Esophagus muscularis mucosa (tissue), 4 donors: Measurements from ENCODE around the gene RGL3. TPM values are rescaled to one million over a fixed set of nuclear protein-coding genes. Genes with fewer than 3 reads are reported as not detected.

Source experiments
- DNase-seq: peaks from one replicate; pipeline ENCODE4 v3.0.0-alpha.2; 2017; ENCODE audit errors: extremely low spot score
- H3K27ac ChIP-seq, 4 donors: fragments of 200-600 bp; sonication (generic); replicated peaks in 1 of 4; 1 replicate in 3 of 4; 2 replicates in 1 of 4; pipeline ENCODE4 v1.5.1; 2016 to 2019; ENCODE audit warnings: mild to moderate bottlenecking in 1 of 4
- H3K27me3 ChIP-seq, 4 donors: fragments of 200-600 bp; sonication (generic); one replicate each; pipeline versions ENCODE4 v1.5.1 to v1.6.0; 2016 to 2019
- H3K36me3 ChIP-seq, 4 donors: fragments of 200-600 bp; sonication (generic); one replicate each; pipeline ENCODE4 v1.5.1; 2016 to 2019
- H3K4me1 ChIP-seq, 4 donors: fragments of 200-600 bp; sonication (generic); one replicate each; pipeline ENCODE4 v1.5.1; 2016 to 2019
- H3K4me3 ChIP-seq, 4 donors: fragments of 200-600 bp; sonication (generic); 1 replicate in 2 of 4; 2 replicates in 2 of 4; pipeline ENCODE4 v1.5.1; 2016 to 2019; ENCODE audit warnings: mild to moderate bottlenecking in 4 of 4, moderate library complexity in 1 of 4
- H3K9me3 ChIP-seq, 4 donors: fragments of 200-600 bp; sonication (generic); 1 replicate in 3 of 4; 2 replicates in 1 of 4; pipeline ENCODE4 v1.5.1; 2016 to 2019
- CTCF ChIP-seq, 3 experiments: fragments of 200-600 bp in 2 of 3; fragments of 450-650 bp in 1 of 3; sonication (generic) in 2 of 3; IDR thresholded peaks; one replicate each; pipeline ENCODE4 v1.5.1; 2017 to 2019; ENCODE audit warnings: antibody characterized with exemption in 3 of 3, mild to moderate bottlenecking in 2 of 3, moderate library complexity in 1 of 3
- EP300 ChIP-seq: sonication (generic); formaldehyde crosslinking; IDR thresholded peaks from one replicate; pipeline ENCODE4 v1.6.1; 2017; ENCODE audit warnings: antibody characterized with exemption
- POLR2A ChIP-seq: fragments of 450-650 bp; IDR thresholded peaks from one replicate; pipeline ENCODE4 v1.6.1; 2017; ENCODE audit warnings: antibody characterized with exemption, moderate library complexity, mild to moderate bottlenecking, low read depth
- POLR2AphosphoS5 ChIP-seq, 2 donors: sonication (generic); formaldehyde crosslinking; IDR thresholded peaks; one replicate each; pipeline ENCODE4 v1.6.1; 2017; ENCODE audit warnings: antibody characterized with exemption in 2 of 2
- WGBS: methylation state at CpG from one replicate; pipeline ENCODE4 v1.1.5; 2018; 5-methylcytosine and 5-hydroxymethylcytosine counted together
- intact Hi-C: fragments of 100-400 bp; cut with DNase I; formaldehyde crosslinking; loops from one replicate; pipeline ENCODE4 v1.15.1; 2023
- total RNA-seq, 4 donors: library from RNA; depleted of rRNA; stranded (reverse); fragments of >200 nt; gene quantifications; one replicate each; pipeline versions ENCODE4 v1.1.0 to v1.2.1, GENCODE V29; 2016

RGL3 gene
- total RNA-seq, 4 donors from 2014 or later: 1.2 to 7.9 (median 2.0) TPM

- H3K4me1 ChIP-seq: peaks cover 52 to 78% (median 76%) of the 10 kb centered on the region in 4 donors
- no peaks in the 10 kb centered on the region for H3K9me3 ChIP-seq
- H3K27me3 ChIP-seq: peaks cover 0 to 22% (median 18%) of the 10 kb centered on the region in 4 donors
- no peak overlapping the region for H3K4me3 ChIP-seq
- no peak for DNase-seq
- H3K36me3 ChIP-seq: peaks cover 0 to 12% (median 4%) of the 10 kb centered on the region in 4 donors
- WGBS: 49% methylated on average over 7 of the region's 8 CpGs
- TF ChIP-seq POLR2AphosphoS5 (IDR thresholded peaks at IDR 0.05): no peak
- TF ChIP-seq CTCF (IDR thresholded peaks at IDR 0.05): peak; percentile 28 to 69 (median 32)
- peak overlapping the region; percentile 33 to 90 (median 52) for H3K27ac ChIP-seq
- intact Hi-C loops: no loop called here
Observed at GRCh38 chr19:11378319-11379189, 40.6 kb downstream of the RGL3 start.

- no peak for TF ChIP-seq POLR2AphosphoS5 (IDR thresholded peaks at IDR 0.05)
- TF ChIP-seq EP300: no peak
- no peak for TF ChIP-seq POLR2A
- no peak for TF ChIP-seq CTCF (IDR thresholded peaks at IDR 0.05)
- Histone ChIP-seq H3K27me3 (peaks cover 0 to 14% (median 10%) of the 10 kb centered on the region in 4 donors), H3K36me3 (peaks cover 0 to 12% (median 4%) of the 10 kb centered on the region in 4 donors), H3K9me3 (no peaks in the 10 kb centered on the region), H3K4me3 (no peak overlapping the region), H3K27ac (peak overlapping the region; percentile 33 to 90 (median 52)), H3K4me1 (peaks cover 44 to 72% (median 69%) of the 10 kb centered on the region in 4 donors)
- WGBS: 100% methylated on average over 3 of the region's 3 CpGs
- intact Hi-C loops: no loop called here
- DNase-seq: no peak
Observed at GRCh38 chr19:11377756-11378155, 41.4 kb downstream of the RGL3 start.

- no peak for DNase-seq
- Histone ChIP-seq H3K4me3 (no peak overlapping the region), H3K36me3 (peaks cover 0 to 12% (median 4%) of the 10 kb centered on the region in 4 donors), H3K27me3 (peaks cover 0 to 9% (median 6%) of the 10 kb centered on the region in 4 donors), H3K9me3 (no peaks in the 10 kb centered on the region), H3K27ac (peak overlapping the region; percentile 33 to 90 (median 52)), H3K4me1 (peaks cover 43 to 66% (median 65%) of the 10 kb centered on the region in 4 donors)
- TF ChIP-seq POLR2AphosphoS5 (IDR thresholded peaks at IDR 0.05) (no peak), POLR2A (no peak), CTCF (IDR thresholded peaks at IDR 0.05) (no peak), EP300 (no peak)
- intact Hi-C loops: no loop called here
Observed at GRCh38 chr19:11377237-11377636, 41.9 kb downstream of the RGL3 start.

GRCh38 chr19:11375143-11375948 is 43.8 kb downstream of the RGL3 start:
- Histone ChIP-seq H3K27me3 (no peaks in the 10 kb centered on the region), H3K36me3 (peaks cover 0 to 12% (median 4%) of the 10 kb centered on the region in 4 donors), H3K4me1 (peaks cover 32 to 52% (median 50%) of the 10 kb centered on the region in 4 donors), H3K4me3 (peak overlapping the region; percentile 59 to 78 (median 66)), H3K27ac (peak overlapping the region; percentile 84 to 95 (median 90)), H3K9me3 (no peaks in the 10 kb centered on the region)
- intact Hi-C loops: no loop called here
- 8% methylated on average over 21 of the region's 27 CpGs for WGBS
- TF ChIP-seq POLR2AphosphoS5 (IDR thresholded peaks at IDR 0.05) (peak; percentile 84 to 90), CTCF (IDR thresholded peaks at IDR 0.05) (no peak), EP300 (no peak), POLR2A (no peak)
- no peak for DNase-seq
